COR-L47 (cell line): Measurements from ENCODE around the gene SAMSN1.
"Not testable (repeated sequence)": the region's sequence is repeated elsewhere in the genome, so short reads cannot be mapped to it uniquely, and the experiment has no call there.

ENCODE experiments used
- DNase-seq: peaks from one replicate; lab custom pipeline; 2025; lab: John Stamatoyannopoulos, UW

The SAMSN1 gene

GRCh38 chr21:14566894-14567293, 20.8 kb upstream of the SAMSN1 start:
- DNase-seq = no peak

- no peak for DNase-seq
These were observed 16.8 kb upstream of the SAMSN1 start for GRCh38 chr21:14562959-14563358.

GRCh38 chr21:14560555-14560954, 14.4 kb upstream of the SAMSN1 start:
- DNase-seq = no peak

- no peak for DNase-seq
These were observed 14.0 kb upstream of the SAMSN1 start for GRCh38 chr21:14560139-14560538.

GRCh38 chr21:14559102-14559501, 13.0 kb upstream of the SAMSN1 start:
- no peak for DNase-seq

GRCh38 chr21:14557413-14557812, 11.3 kb upstream of the SAMSN1 start:
- DNase-seq = no peak

GRCh38 chr21:14554948-14555347, 8.8 kb upstream of the SAMSN1 start:
- DNase-seq = no peak

- no peak for DNase-seq
These were observed 7.3 kb upstream of the SAMSN1 start for GRCh38 chr21:14553422-14553821.

- DNase-seq = no peak
These were observed 5.6 kb upstream of the SAMSN1 start for GRCh38 chr21:14551741-14552140.

- no peak for DNase-seq
These were observed 4.0 kb upstream of the SAMSN1 start for GRCh38 chr21:14550135-14550534.

GRCh38 chr21:14548779-14549178, 2.7 kb upstream of the SAMSN1 start:
- no peak for DNase-seq

- no peak for DNase-seq
These were observed 1.9 kb upstream of the SAMSN1 start for GRCh38 chr21:14547834-14548513.

- not testable (repeated sequence) for DNase-seq
These were observed 604 bp upstream of the SAMSN1 start for GRCh38 chr21:14546719-14547118.

- DNase-seq = no peak
These were observed 2.1 kb downstream of the SAMSN1 start for GRCh38 chr21:14543983-14544382.

GRCh38 chr21:14542638-14543037, 3.5 kb downstream of the SAMSN1 start:
- no peak for DNase-seq

GRCh38 chr21:14541841-14542490, 4.1 kb downstream of the SAMSN1 start:
- no peak for DNase-seq

- DNase-seq = no peak
These were observed 7.6 kb downstream of the SAMSN1 start for GRCh38 chr21:14538483-14538882.

- no peak for DNase-seq
These were observed 9.2 kb downstream of the SAMSN1 start for GRCh38 chr21:14536929-14537328.

- no peak for DNase-seq
These were observed 10.4 kb downstream of the SAMSN1 start for GRCh38 chr21:14535702-14536101.

GRCh38 chr21:14533499-14534428, 12.4 kb downstream of the SAMSN1 start:
- DNase-seq = no peak

- no peak for DNase-seq
These were observed 14.3 kb downstream of the SAMSN1 start for GRCh38 chr21:14531757-14532316.

GRCh38 chr21:14530592-14530991, 15.5 kb downstream of the SAMSN1 start:
- DNase-seq = no peak
